ENCODE measurements around the gene CLIC5. TPM values are rescaled to one million over a fixed set of nuclear protein-coding genes. Genes with fewer than 3 reads are reported as not detected.

CLIC5 gene
- total RNA-seq, 1 donor from 2014 or later = 0.32 TPM

GRCh38 chr6:45843848-45844521 lies 171.7 kb downstream of the CLIC5 start:
- TF ChIP-seq EZH2 (IDR thresholded peaks at IDR 0.05; ENCODE audit: insufficient read depth, low read length) = no peak
- TF ChIP-seq CTCF (IDR thresholded peaks at IDR 0.05; ENCODE audit: insufficient read depth, low read depth, low read length) = no peak
- no peak overlapping the region for H3K27ac Mint-ChIP-seq (ENCODE audit: unreplicated experiment)
- peak overlapping the region; percentile 15 for H3K4me2 ChIP-seq (ENCODE audit: low read length)
- FAIRE-seq = no peak
- no peak overlapping the region for H3K27ac ChIP-seq (ENCODE audit: low read depth, low read length)
- peaks cover 6% of the 10 kb centered on the region for H3K4me1 ChIP-seq (ENCODE audit: insufficient read depth, low read length)
- H3K9ac ChIP-seq (ENCODE audit: low read length) = no peak overlapping the region
- no peaks in the 10 kb centered on the region for H3K36me3 Mint-ChIP-seq (ENCODE audit: low read depth, unreplicated experiment)
- H2AFZ ChIP-seq (ENCODE audit: low read depth, low read length) = no peak overlapping the region
- H3K4me1 Mint-ChIP-seq (ENCODE audit: low read depth, unreplicated experiment) = peaks cover 10% of the 10 kb centered on the region
- H3K4me3 Mint-ChIP-seq (ENCODE audit: unreplicated experiment) = no peak overlapping the region
- H3K4me3 ChIP-seq (ENCODE audit: insufficient read depth, low read depth, low read length) = no peak overlapping the region
- H3K9me3 ChIP-seq (ENCODE audit: insufficient read depth, low read depth, low read length) = no peaks in the 10 kb centered on the region
- peaks cover 2% of the 10 kb centered on the region for H3K9me3 Mint-ChIP-seq (ENCODE audit: unreplicated experiment)
- H4K20me1 ChIP-seq (ENCODE audit: insufficient read depth, low read length) = no peaks in the 10 kb centered on the region
- H3K36me3 ChIP-seq (ENCODE audit: insufficient read depth, low read length) = no peaks in the 10 kb centered on the region
- peak; percentile 75 for DNase-seq (ENCODE audit: low read depth)
- peaks cover 19% of the 10 kb centered on the region for H3K27me3 Mint-ChIP-seq (ENCODE audit: low read depth, unreplicated experiment)
- no peaks in the 10 kb centered on the region for H3K27me3 ChIP-seq (ENCODE audit: insufficient read depth, low read length)
- no peaks in the 10 kb centered on the region for H3K79me2 ChIP-seq (ENCODE audit: insufficient read depth, low read length)

- Histone ChIP-seq H4K20me1 (ENCODE audit: insufficient read depth, low read length) (no peaks in the 10 kb centered on the region), H3K79me2 (ENCODE audit: insufficient read depth, low read length) (no peaks in the 10 kb centered on the region), H2AFZ (ENCODE audit: low read depth, low read length) (no peak overlapping the region), H3K4me2 (ENCODE audit: low read length) (no peak overlapping the region), H3K9me3 (ENCODE audit: insufficient read depth, low read depth, low read length) (no peaks in the 10 kb centered on the region), H3K36me3 (ENCODE audit: insufficient read depth, low read length) (no peaks in the 10 kb centered on the region), H3K27ac (ENCODE audit: low read depth, low read length) (no peak overlapping the region), H3K4me3 (ENCODE audit: insufficient read depth, low read depth, low read length) (no peak overlapping the region), H3K9ac (ENCODE audit: low read length) (no peak overlapping the region), H3K4me1 (ENCODE audit: insufficient read depth, low read length) (peaks cover 6% of the 10 kb centered on the region), H3K27me3 (ENCODE audit: insufficient read depth, low read length) (no peaks in the 10 kb centered on the region)
- H3K36me3 Mint-ChIP-seq (ENCODE audit: low read depth, unreplicated experiment) = no peaks in the 10 kb centered on the region
- no peak overlapping the region for H3K4me3 Mint-ChIP-seq (ENCODE audit: unreplicated experiment)
- peaks cover 2% of the 10 kb centered on the region for H3K9me3 Mint-ChIP-seq (ENCODE audit: unreplicated experiment)
- no peak overlapping the region for H3K27ac Mint-ChIP-seq (ENCODE audit: unreplicated experiment)
- H3K4me1 Mint-ChIP-seq (ENCODE audit: low read depth, unreplicated experiment) = peaks cover 15% of the 10 kb centered on the region
- TF ChIP-seq EZH2 (IDR thresholded peaks at IDR 0.05; ENCODE audit: insufficient read depth, low read length) (no peak), CTCF (IDR thresholded peaks at IDR 0.05; ENCODE audit: insufficient read depth, low read depth, low read length) (no peak)
- DNase-seq (ENCODE audit: low read depth) = no peak
- H3K27me3 Mint-ChIP-seq (ENCODE audit: low read depth, unreplicated experiment) = peaks cover 25% of the 10 kb centered on the region
- no peak for FAIRE-seq
Observed at GRCh38 chr6:45841062-45841461, 174.6 kb downstream of the CLIC5 start.

GRCh38 chr6:45838996-45839395 lies 176.7 kb downstream of the CLIC5 start:
- Histone ChIP-seq H3K27me3 (ENCODE audit: insufficient read depth, low read length) (no peaks in the 10 kb centered on the region), H3K9me3 (ENCODE audit: insufficient read depth, low read depth, low read length) (no peaks in the 10 kb centered on the region), H3K27ac (ENCODE audit: low read depth, low read length) (no peak overlapping the region), H3K4me3 (ENCODE audit: insufficient read depth, low read depth, low read length) (no peak overlapping the region), H3K79me2 (ENCODE audit: insufficient read depth, low read length) (no peaks in the 10 kb centered on the region), H3K4me2 (ENCODE audit: low read length) (no peak overlapping the region), H3K4me1 (ENCODE audit: insufficient read depth, low read length) (no peaks in the 10 kb centered on the region), H2AFZ (ENCODE audit: low read depth, low read length) (no peak overlapping the region), H4K20me1 (ENCODE audit: insufficient read depth, low read length) (no peaks in the 10 kb centered on the region), H3K9ac (ENCODE audit: low read length) (no peak overlapping the region), H3K36me3 (ENCODE audit: insufficient read depth, low read length) (no peaks in the 10 kb centered on the region)
- no peak overlapping the region for H3K27ac Mint-ChIP-seq (ENCODE audit: unreplicated experiment)
- DNase-seq (ENCODE audit: low read depth) (no peak), FAIRE-seq (no peak)
- TF ChIP-seq CTCF (IDR thresholded peaks at IDR 0.05; ENCODE audit: insufficient read depth, low read depth, low read length) (no peak), EZH2 (IDR thresholded peaks at IDR 0.05; ENCODE audit: insufficient read depth, low read length) (no peak)
- H3K36me3 Mint-ChIP-seq (ENCODE audit: low read depth, unreplicated experiment) = no peaks in the 10 kb centered on the region
- H3K4me1 Mint-ChIP-seq (ENCODE audit: low read depth, unreplicated experiment) = peaks cover 14% of the 10 kb centered on the region
- peaks cover 2% of the 10 kb centered on the region for H3K9me3 Mint-ChIP-seq (ENCODE audit: unreplicated experiment)
- no peak overlapping the region for H3K4me3 Mint-ChIP-seq (ENCODE audit: unreplicated experiment)
- H3K27me3 Mint-ChIP-seq (ENCODE audit: low read depth, unreplicated experiment) = peaks cover 25% of the 10 kb centered on the region

Measured in astrocyte (in vitro differentiated cells and primary cell).